Measurements from ENCODE around the gene COL17A1.
A peak's percentile ranks its signal among the peaks of the same experiment; 100 is the strongest.

COL17A1 gene

GRCh38 chr10:104085801-104086400 is at the start of gene COL17A1:
Gene COL17A1, minus strand, starts transcription at chr10:104085880. Its CDS starts 5,207 bp downstream, at chr10:104080673.
- H3K4me3 ChIP-seq (ENCODE audit: control insufficient read depth, low read depth, low read length) = no peak within 1 kb of the TSS
- no peak for DNase-seq (ENCODE audit: low read depth)
- TF ChIP-seq CTCF (conservative IDR thresholded peaks at IDR 0.05; ENCODE audit: control insufficient read depth, insufficient read depth, low read depth, low read length) = no peak

GRCh38 chr10:104130041-104130440 is 44.4 kb upstream of the COL17A1 start:
- no peak overlapping the region for H3K4me3 ChIP-seq (ENCODE audit: control insufficient read depth, low read depth, low read length)
- TF ChIP-seq CTCF (conservative IDR thresholded peaks at IDR 0.05; ENCODE audit: control insufficient read depth, insufficient read depth, low read depth, low read length) = no peak
- DNase-seq (ENCODE audit: low read depth) = no peak

DNA sequence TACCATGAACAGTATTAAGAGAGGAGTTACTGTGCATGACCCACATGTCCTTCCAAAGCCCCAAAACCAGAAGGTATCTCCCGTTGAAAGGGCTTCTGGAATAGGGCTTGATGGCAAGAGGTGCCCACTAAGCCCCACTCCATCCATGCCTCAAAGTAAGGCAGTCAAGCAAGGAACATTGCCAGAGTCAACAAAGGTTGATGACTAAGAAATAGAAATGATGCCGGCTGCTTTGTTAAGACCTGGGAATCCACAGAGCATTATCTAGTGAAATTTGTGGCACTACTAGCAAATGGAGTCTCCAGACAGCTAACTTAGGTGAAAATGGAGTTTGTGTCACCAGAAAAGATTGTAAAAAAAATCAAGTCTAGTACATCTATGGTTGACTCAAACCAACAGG is 42.5 kb upstream of the COL17A1 start:
- H3K4me3 ChIP-seq (ENCODE audit: control insufficient read depth, low read depth, low read length) = no peak overlapping the region
- peak; percentile 57 for DNase-seq (ENCODE audit: low read depth)
- no peak for TF ChIP-seq CTCF (conservative IDR thresholded peaks at IDR 0.05; ENCODE audit: control insufficient read depth, insufficient read depth, low read depth, low read length)

- peak; percentile 11 for TF ChIP-seq CTCF (conservative IDR thresholded peaks at IDR 0.05; ENCODE audit: control insufficient read depth, insufficient read depth, low read depth, low read length)
- H3K4me3 ChIP-seq (ENCODE audit: control insufficient read depth, low read depth, low read length) = no peak overlapping the region
- DNase-seq (ENCODE audit: low read depth) = no peak
These were observed 41.7 kb upstream of the COL17A1 start for GRCh38 chr10:104127411-104127810.

DNA sequence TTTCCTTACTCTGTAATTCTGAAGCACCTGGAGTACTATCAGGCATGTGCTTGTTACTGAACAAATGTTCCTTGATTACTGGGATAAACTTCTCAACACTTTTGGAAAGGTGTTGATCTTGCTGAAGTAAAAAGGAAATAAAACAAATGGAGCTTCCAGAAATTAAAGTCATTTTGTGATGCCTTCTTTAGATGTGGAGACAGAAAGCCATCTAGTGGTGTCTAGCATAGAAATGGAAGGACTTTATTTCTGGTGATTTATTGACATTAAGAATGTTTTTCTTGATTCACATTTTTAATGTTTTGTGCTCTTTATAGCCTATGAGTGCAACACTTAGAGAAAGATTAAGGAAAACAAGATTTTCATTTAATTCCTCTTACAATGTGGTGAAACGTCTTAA is 37.7 kb upstream of the COL17A1 start:
- TF ChIP-seq CTCF (conservative IDR thresholded peaks at IDR 0.05; ENCODE audit: control insufficient read depth, insufficient read depth, low read depth, low read length) = peak; percentile 53
- H3K4me3 ChIP-seq (ENCODE audit: control insufficient read depth, low read depth, low read length) = no peak overlapping the region
- peak; percentile 49 for DNase-seq (ENCODE audit: low read depth)

DNA sequence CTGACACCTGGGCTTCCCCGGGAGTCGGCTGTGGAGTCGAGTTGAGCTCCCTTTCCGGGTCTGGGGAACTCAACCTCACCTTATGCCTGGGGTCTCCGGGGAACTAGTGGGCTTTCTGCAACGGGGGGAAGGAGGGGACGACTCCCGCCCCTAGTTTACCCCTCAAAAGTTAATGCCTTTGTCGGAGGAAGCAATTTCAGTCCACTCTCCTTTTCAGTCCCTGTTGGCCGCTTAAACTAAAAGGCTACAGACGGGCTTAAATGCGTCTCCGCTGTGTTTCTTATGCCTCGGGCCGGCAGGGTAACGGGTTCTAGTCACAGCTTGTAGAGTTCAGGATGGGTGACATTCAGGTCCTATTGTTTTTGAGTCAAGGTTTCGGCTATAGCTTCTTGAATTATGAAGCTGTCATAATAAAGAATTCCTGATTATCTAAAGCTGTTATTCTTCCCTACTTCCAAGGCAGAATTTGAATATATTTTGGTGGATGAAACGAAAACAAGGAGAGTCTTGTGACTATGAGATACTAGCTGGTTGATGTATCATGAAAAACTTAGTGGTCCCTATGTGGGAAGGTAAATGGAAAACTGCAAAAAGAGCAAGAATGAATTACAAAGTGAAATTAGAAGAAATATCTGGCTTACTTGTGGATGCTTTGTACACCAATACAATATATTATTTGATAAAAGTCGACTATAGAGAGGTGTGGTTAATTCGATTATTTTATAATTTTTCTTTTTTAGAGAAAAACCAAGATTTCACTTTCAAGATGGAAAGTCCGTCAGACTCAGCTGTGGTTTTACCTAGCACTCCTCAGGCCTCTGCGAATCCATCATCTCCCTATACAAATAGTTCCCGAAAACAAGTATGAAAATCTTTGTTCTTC is 36.8 kb upstream of the COL17A1 start:
- H3K4me3 ChIP-seq (ENCODE audit: control insufficient read depth, low read depth, low read length) = peak overlapping the region; percentile 77
- DNase-seq (ENCODE audit: low read depth) = no peak
- no peak for TF ChIP-seq CTCF (conservative IDR thresholded peaks at IDR 0.05; ENCODE audit: control insufficient read depth, insufficient read depth, low read depth, low read length)

All from fibroblast of mammary gland (primary cell).